PC-3 (cell line): ENCODE data around the gene C19orf33. TPM values are rescaled to one million over a fixed set of nuclear protein-coding genes. Genes with fewer than 3 reads are reported as not detected.

Experiments used
- ATAC-seq: fragments of 200-7000 bp; cut with Tn5 transposase; 2 replicates; pipeline ENCODE4 v1.9.1; 2020; ENCODE audit warnings: mild to moderate bottlenecking, moderate library complexity
- BruUV-seq: library from RNA; stranded (reverse); fragments of 400-500 nt; replicated peaks from 2 replicates; lab custom pipeline; 2021; lab: Mats Ljungman, UMichigan
- CTCF ChIA-PET: fragments of 300-600 bp; sonication (Branson Sonifier 250); formaldehyde crosslinking; loops from one replicate; lab custom pipeline; 2022; ENCODE audit warnings: antibody characterized with exemption; lab: Charles Lee
- POLR2A ChIA-PET: fragments of 300-600 bp; sonication (Branson Sonifier 250); formaldehyde crosslinking; loops from one replicate; lab custom pipeline; 2022; ENCODE audit warnings: antibody characterized with exemption; ENCODE audit not compliant: unreplicated experiment; lab: Charles Lee
- DNase-seq: peaks from one replicate; pipeline ENCODE4 v3.0.0-alpha.2; 2015
- H2AFZ ChIP-seq: fragments of 300-600 bp; sonication (generic); 2 replicates; pipeline ENCODE4 v1.6.0; 2016; ENCODE audit warnings: antibody characterized with exemption, low read length
- H3F3A ChIP-seq: fragments of 300-600 bp; sonication (generic); one replicate; pipeline ENCODE4 v1.6.0; 2017; ENCODE audit warnings: antibody characterized with exemption, low read length, control low read depth, mild to moderate bottlenecking; ENCODE audit not compliant: unreplicated experiment
- H3K27ac ChIP-seq: fragments of 300-600 bp; sonication (generic); 2 replicates; pipeline ENCODE4 v1.5.1; 2016; ENCODE audit warnings: mild to moderate bottlenecking, low read length
- H3K27me3 ChIP-seq: fragments of 300-600 bp; sonication (generic); 2 replicates; pipeline ENCODE4 v1.6.1; 2016; ENCODE audit warnings: low read length, mixed read lengths
- H3K36me3 ChIP-seq: fragments of 300-600 bp; sonication (generic); 2 replicates; pipeline ENCODE4 v1.6.1; 2016; ENCODE audit warnings: low read depth, mixed run types, low read length, mixed read lengths
- H3K4me1 ChIP-seq: fragments of 300-600 bp; sonication (generic); 2 replicates; pipeline ENCODE4 v1.5.1; 2016; ENCODE audit warnings: low read length; ENCODE audit not compliant: insufficient read depth
- H3K4me2 ChIP-seq: fragments of 300-600 bp; sonication (generic); 2 replicates; pipeline ENCODE4 v1.6.0; 2016; ENCODE audit warnings: low read length
- H3K4me3 ChIP-seq: fragments of 300-600 bp; sonication (generic); 2 replicates; pipeline ENCODE4 v1.5.1; 2016; ENCODE audit warnings: mild to moderate bottlenecking, low read length, mixed read lengths
- H3K79me2 ChIP-seq: fragments of 300-600 bp; sonication (generic); 2 replicates; pipeline ENCODE4 v1.6.1; 2017; ENCODE audit warnings: low read length, mixed read lengths
- H3K9ac ChIP-seq: fragments of 300-600 bp; sonication (generic); 2 replicates; pipeline ENCODE4 v1.6.0; 2016; ENCODE audit warnings: mild to moderate bottlenecking, low read length
- H3K9me2 ChIP-seq: fragments of 300-600 bp; sonication (generic); replicated peaks from 2 replicates; pipeline ENCODE4 v1.6.1; 2016; ENCODE audit warnings: mixed run types, low read length, mixed read lengths
- H3K9me3 ChIP-seq: fragments of 300-600 bp; sonication (generic); 2 replicates; pipeline ENCODE4 v1.6.1; 2016; ENCODE audit warnings: low read length, mixed read lengths
- H4K20me1 ChIP-seq: fragments of 300-600 bp; sonication (generic); 2 replicates; pipeline ENCODE4 v1.6.1; 2016; ENCODE audit warnings: low read length, mixed read lengths
- EZH2 ChIP-seq: fragments of 300-600 bp; sonication (generic); IDR thresholded peaks from one replicate; pipeline ENCODE4 v1.6.1; 2017; ENCODE audit warnings: antibody characterized with exemption, mild to moderate bottlenecking, low read length; ENCODE audit not compliant: unreplicated experiment
- EZH2phosphoT487 ChIP-seq: fragments of 300-600 bp; sonication (generic); IDR thresholded peaks from 2 replicates; pipeline ENCODE4 v1.6.1; 2018; ENCODE audit warnings: mild to moderate bottlenecking, antibody characterized with exemption, low read length, borderline replicate concordance
- intact Hi-C: fragments of 100-400 bp; cut with micrococcal nuclease; formaldehyde crosslinking; loops from 2 replicates; pipeline ENCODE4 v1.9.0; 2023
- total RNA-seq: library from RNA; depleted of rRNA; stranded (reverse); fragments of >200 nt; gene quantifications from 2 replicates; pipeline ENCODE4 v1.2.3, GENCODE V29; 2014
- TF ChIP-seq, protein P1 (sequence below): fragments of 300-600 bp; sonication (generic); conservative IDR thresholded peaks from 2 replicates; pipeline ENCODE4 v1.5.1; 2017; ENCODE audit warnings: antibody characterized with exemption, low read depth, mild to moderate bottlenecking, low read length

C19orf33 gene
- total RNA-seq, 1 experiment from 2014 or later: 212 TPM

DNA sequence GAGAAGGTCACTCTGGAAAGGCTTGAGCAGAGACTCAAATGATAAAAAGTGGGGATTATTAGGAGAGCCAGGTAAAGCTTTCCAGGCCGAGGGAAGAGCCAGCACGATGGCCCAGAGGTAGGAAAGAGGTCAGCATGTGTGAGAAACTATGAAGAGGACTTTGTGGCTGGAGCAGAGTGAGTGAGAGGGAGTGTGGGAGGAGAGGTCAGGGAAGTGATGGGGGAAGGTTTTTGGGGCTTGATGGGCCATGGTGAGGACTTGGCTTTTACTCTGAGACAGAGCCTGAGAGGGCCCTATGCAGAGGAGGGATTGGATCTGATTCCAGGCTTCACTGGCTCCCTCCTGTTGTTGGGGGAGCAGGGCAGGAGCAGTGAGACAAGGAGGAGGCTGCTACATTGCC, 36.9 kb downstream of the C19orf33 start:
- H3K27me3 ChIP-seq: no peaks in the 10 kb centered on the region
- H3F3A ChIP-seq: no peaks in the 10 kb centered on the region
- no peaks in the 10 kb centered on the region for H4K20me1 ChIP-seq
- H3K4me2 ChIP-seq: no peak overlapping the region
- H3K4me3 ChIP-seq: no peak overlapping the region
- no peaks in the 10 kb centered on the region for H3K9me3 ChIP-seq
- no peak overlapping the region for H3K27ac ChIP-seq
- no TSS peak for BruUV-seq
- TF ChIP-seq EZH2 (no peak), EZH2phosphoT487 (no peak)
- TF ChIP-seq, protein P1, sequence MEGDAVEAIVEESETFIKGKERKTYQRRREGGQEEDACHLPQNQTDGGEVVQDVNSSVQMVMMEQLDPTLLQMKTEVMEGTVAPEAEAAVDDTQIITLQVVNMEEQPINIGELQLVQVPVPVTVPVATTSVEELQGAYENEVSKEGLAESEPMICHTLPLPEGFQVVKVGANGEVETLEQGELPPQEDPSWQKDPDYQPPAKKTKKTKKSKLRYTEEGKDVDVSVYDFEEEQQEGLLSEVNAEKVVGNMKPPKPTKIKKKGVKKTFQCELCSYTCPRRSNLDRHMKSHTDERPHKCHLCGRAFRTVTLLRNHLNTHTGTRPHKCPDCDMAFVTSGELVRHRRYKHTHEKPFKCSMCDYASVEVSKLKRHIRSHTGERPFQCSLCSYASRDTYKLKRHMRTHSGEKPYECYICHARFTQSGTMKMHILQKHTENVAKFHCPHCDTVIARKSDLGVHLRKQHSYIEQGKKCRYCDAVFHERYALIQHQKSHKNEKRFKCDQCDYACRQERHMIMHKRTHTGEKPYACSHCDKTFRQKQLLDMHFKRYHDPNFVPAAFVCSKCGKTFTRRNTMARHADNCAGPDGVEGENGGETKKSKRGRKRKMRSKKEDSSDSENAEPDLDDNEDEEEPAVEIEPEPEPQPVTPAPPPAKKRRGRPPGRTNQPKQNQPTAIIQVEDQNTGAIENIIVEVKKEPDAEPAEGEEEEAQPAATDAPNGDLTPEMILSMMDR: no peak
- H3K36me3 ChIP-seq: no peaks in the 10 kb centered on the region
- ChIA-PET CTCF (no interaction called here), POLR2A (no interaction called here)
- H3K79me2 ChIP-seq: no peaks in the 10 kb centered on the region
- intact Hi-C loops: no loop called here
- H3K9me2 ChIP-seq: no peaks in the 10 kb centered on the region
- no peak for DNase-seq
- ATAC-seq: no peak
- peaks cover 4% of the 10 kb centered on the region; the same call in 1 of the 2 replicates for H3K4me1 ChIP-seq
- H2AFZ ChIP-seq: no peak overlapping the region
- H3K9ac ChIP-seq: no peak overlapping the region

GRCh38 chr19:38346837-38347236, 42.8 kb downstream of the C19orf33 start:
- no peak for DNase-seq

GRCh38 chr19:38350883-38351282, 46.8 kb downstream of the C19orf33 start:
- CTCF ChIA-PET: no interaction called here
- BruUV-seq: no TSS peak
- no peaks in the 10 kb centered on the region for H3K27me3 ChIP-seq

More at GRCh38 chr19:38346837-38347236, 42.8 kb downstream of the C19orf33 start:
- no peaks in the 10 kb centered on the region for H3K9me2 ChIP-seq
- H3K4me1 ChIP-seq: no peaks in the 10 kb centered on the region
- H3K4me2 ChIP-seq: no peak overlapping the region
- BruUV-seq: no TSS peak
- H3K36me3 ChIP-seq: no peaks in the 10 kb centered on the region
- no peaks in the 10 kb centered on the region for H3K27me3 ChIP-seq
- ChIA-PET CTCF (no interaction called here), POLR2A (no interaction called here)
- intact Hi-C loops: no loop called here
- H3K79me2 ChIP-seq: no peaks in the 10 kb centered on the region
- no peak overlapping the region for H3K27ac ChIP-seq
- no peak for TF ChIP-seq EZH2
- TF ChIP-seq EZH2phosphoT487: no peak
- TF ChIP-seq, protein P1: no peak
- no peaks in the 10 kb centered on the region for H4K20me1 ChIP-seq
- H3F3A ChIP-seq: no peaks in the 10 kb centered on the region
- no peaks in the 10 kb centered on the region for H3K9me3 ChIP-seq
- no peak overlapping the region for H3K4me3 ChIP-seq
- H3K9ac ChIP-seq: no peak overlapping the region
- ATAC-seq: no peak
- no peak overlapping the region for H2AFZ ChIP-seq

More at GRCh38 chr19:38350883-38351282, 46.8 kb downstream of the C19orf33 start:
- Histone ChIP-seq H3K36me3 (no peaks in the 10 kb centered on the region), H3K4me3 (no peak overlapping the region), H3K79me2 (no peaks in the 10 kb centered on the region), H3K9me3 (no peaks in the 10 kb centered on the region), H3K9me2 (no peaks in the 10 kb centered on the region), H3K4me1 (no peaks in the 10 kb centered on the region), H3F3A (no peaks in the 10 kb centered on the region), H4K20me1 (no peaks in the 10 kb centered on the region), H2AFZ (no peak overlapping the region), H3K4me2 (no peak overlapping the region), H3K9ac (no peak overlapping the region), H3K27ac (no peak overlapping the region)
- POLR2A ChIA-PET: no interaction called here
- DNase-seq (no peak), ATAC-seq (no peak)
- TF ChIP-seq EZH2phosphoT487 (no peak), EZH2 (no peak)
- TF ChIP-seq, protein P1: no peak
- intact Hi-C loops: no loop called here
